Activated naive CD4-positive, alpha-beta T cell treated with anti-CD3 and anti-CD28 coated beads, Interleukin-2, amount 50 U/mL, for 72 hours (primary cell): ENCODE results near the gene HMGXB4. TPM values are rescaled to one million over a fixed set of nuclear protein-coding genes. Genes with fewer than 3 reads are reported as not detected.

Experiments used
- total RNA-seq, 2 donors: library from RNA; stranded (reverse); gene quantifications; one replicate each; pipeline ENCODE4 v1.2.3, GENCODE V29; 2022

Gene HMGXB4
- total RNA-seq, 2 donors from 2014 or later, result 35.4 to 36.5 TPM

Other genes with a start within 250 kb of the HMGXB4 start
- gene ISX, start 191.3 kb upstream of the HMGXB4 start, total RNA-seq, result not detected
- 10 to 100 TPM; 28.5 to 56.7 TPM for gene TOM1, start 42.4 kb downstream of the HMGXB4 start, total RNA-seq
- gene HMOX1, start 123.6 kb downstream of the HMGXB4 start, total RNA-seq, result under 1 TPM; 0.14 to 0.48 TPM
- 100 to 1,000 TPM; 157 to 310 TPM for gene MCM5, start 142.6 kb downstream of the HMGXB4 start, total RNA-seq